HUDEP-2 (cell line): ENCODE results near the gene ODF2L.
A peak's percentile ranks its signal among the peaks of the same experiment; 100 is the strongest.
"Not testable (repeated sequence)": the region's sequence is repeated elsewhere in the genome, so short reads cannot be mapped to it uniquely, and the experiment has no call there.

Experiments used
- DNase-seq, 76 experiments: peaks; one replicate each; lab custom pipeline; 2025; ENCODE audit not compliant: unreplicated experiment in 76 of 76; lab: John Stamatoyannopoulos, UW

ODF2L gene

DNA sequence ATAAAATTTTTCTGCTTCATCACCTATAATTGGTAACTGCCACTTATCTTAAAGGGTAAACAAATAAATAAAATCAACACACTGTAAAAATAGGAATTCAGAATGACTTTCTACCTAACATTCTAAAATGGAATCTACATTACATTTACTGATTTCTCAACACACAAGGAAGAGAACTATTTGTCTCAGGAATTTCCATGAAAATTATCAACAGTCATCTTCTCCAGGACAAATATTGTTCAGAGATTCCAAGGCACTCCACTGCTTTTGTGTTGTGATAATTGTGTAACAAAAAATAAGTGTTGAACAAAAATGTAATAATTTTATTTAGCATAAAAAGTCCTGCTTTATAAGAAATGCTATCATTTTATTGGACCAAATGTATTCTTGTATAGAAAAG lies 7.3 kb downstream of the ODF2L start:
- DNase-seq: no peak

DNA sequence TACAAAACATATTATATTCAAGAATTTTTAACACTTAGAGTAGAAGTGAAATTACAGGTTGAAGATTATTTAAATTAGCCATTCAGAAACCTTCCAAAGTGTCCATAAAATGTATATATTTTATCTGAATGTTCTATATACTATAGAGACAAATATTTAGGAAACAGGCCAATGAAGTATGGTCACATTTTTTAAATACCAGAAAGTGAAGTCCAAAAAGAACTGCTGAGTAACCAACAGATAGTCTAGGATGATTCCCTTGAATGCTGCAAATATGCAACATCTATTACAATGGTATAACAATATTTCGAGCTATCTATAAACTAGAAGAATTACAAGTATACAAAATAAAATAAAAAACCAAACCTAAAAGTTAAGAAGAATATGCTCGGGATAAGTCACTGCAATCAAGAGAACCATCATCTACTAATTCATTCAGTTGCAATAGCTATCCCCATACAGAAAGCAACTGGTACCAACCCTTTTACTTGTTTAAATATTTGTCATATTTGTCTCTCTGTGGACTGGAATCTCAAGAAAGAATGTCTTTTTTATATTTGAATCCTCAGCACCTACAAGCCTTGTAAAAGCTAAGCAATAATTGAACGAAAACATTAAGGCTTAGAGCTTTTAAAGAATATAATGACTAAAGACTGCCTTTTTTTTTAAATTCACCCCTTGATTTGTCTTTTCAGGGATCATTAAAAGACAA lies 8.1 kb downstream of the ODF2L start:
- no peak for DNase-seq

DNA sequence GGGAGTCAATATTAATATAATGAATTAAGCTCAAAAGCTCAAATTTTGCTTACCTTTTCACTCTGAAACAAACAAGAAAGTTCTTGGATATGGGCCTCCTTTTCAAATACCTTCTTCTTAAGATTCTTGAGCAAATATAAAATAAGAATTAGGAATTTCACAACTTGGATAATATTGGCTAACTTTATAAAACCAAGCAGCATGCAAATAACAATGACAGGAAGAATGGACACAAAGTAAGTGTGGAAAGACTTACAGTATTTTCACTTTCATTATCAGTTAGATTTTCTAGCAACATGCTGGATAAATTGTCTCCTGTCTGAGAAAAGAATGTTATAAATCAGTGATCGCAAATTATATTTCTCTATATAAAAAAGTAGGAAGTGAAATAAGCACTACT lies 13.2 kb downstream of the ODF2L start:
- DNase-seq: no peak

DNA sequence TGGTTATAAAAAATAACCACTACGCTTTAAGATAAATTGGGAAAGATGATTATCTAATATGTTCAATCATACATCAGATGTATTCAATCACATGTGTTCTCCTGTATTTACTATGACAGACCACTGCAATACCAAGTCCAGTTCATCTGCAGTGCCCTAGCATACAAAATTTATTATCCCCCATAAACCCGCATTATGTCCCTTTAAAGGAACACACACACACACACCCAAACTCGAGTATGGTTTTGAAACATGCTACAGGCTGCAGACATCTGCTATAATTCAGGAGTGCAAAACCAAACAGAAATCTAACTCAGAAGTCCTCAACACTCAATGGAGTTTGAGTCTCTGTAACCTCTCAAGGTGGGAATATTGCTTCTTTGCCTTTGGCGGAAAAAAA lies 14.9 kb downstream of the ODF2L start:
- peak in 1 of 76 experiments; percentile 8 for DNase-seq

DNA sequence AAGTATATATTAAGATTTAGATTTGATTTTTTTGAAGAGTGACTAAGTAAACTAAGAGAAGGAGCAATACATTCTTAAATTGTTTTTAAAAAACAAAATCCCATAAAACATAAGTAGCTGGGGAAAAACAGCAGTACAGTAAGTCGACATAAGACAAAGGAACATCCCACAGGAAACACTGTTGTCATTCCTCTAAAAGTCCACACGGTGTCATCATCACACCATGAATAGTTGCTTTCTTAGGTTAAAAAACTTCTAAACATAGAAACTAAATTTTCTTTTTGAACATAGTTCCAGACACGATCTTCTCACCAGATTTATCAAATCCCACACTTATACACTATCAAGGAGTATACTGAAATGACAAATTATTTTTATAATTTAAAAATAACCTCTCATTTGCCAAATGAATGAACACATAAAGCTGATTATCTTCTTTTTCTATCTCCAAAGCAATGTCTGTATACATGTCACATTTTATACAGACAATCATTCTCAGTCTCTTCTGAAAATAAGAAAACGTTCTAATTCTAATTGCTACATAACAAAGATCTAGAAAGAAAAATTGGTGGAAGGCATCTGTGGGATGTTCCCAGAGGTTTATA lies 15.8 kb downstream of the ODF2L start:
- peak in 10 of 76 experiments; percentile 1 to 34 (median 9) for DNase-seq

DNA sequence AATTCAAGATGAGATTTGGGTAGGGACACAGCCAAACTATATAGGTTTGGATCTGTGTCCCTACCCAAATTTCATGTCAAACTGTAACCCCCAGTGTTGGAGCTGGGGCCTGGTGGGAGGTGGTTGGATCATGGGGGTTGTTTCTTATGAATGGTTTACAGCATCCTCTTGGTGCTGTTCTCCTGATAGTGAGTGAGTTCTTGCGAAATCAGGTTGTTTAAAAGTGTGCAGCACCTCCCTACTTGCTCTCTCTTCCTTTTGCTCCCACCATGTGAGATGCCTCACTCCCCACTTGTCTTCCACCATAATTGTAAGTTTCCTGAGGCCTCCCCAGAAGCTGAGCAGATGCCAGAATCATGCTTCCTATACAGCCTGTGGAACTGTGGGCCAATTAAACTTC lies 17.3 kb downstream of the ODF2L start:
- no peak for DNase-seq

DNA sequence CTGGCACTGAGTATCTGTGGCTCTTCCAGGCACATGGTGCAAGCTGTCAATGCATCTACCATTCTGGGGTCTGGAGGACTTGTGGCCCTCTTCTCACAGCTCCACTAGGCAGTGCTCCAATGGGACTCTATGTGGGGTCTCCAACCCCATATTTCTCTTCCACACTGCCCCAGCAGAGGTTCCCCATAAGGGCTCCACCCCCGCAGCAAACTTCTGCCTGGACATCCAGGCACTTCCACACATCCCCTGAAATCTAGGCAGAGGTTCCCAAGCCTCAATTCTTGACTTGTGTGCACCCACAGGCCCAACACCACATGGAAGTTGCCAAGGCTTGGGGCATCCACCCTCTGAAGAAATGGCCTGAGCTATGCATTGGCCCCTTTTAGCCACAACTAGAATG lies 18.8 kb downstream of the ODF2L start:
- DNase-seq: no peak

DNA sequence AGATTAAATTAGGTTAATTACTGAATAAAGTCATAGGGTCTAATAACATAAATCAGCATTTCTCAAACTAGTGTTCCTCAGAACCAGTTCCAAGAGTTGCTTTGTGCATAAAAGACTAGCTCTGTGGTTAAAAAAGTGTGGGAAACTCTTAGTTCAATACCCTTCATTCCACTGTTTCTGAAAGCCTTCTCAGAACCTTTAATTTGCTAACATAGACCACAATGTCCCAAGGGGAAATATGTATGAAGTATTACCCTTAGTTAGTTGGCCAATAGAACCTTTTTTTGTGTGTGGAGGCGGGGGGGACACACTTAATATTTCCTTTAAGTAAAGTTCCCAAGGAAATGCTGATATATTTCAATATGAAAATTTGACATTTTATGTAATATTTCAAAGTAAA lies 20.4 kb downstream of the ODF2L start:
- DNase-seq: no peak

DNA sequence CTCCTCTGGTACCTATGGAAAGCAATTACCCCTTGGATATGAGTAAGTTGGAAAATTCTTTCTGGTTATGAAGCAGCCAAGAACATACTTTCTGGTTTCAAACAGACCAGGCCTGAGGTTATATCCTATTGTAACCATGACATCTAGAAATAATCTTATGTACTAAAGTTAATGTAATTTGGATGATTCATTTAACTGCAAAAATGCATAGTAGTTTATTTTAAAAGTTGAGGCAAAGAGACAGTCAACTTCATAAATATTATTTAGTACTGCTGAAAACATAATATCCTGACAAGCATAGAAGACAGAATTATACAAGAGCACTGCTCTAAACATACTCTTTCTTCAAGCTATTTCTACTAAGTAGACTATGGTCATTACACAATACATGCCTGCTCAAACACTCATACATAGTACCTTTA lies 25.5 kb downstream of the ODF2L start:
- DNase-seq: no peak

DNA sequence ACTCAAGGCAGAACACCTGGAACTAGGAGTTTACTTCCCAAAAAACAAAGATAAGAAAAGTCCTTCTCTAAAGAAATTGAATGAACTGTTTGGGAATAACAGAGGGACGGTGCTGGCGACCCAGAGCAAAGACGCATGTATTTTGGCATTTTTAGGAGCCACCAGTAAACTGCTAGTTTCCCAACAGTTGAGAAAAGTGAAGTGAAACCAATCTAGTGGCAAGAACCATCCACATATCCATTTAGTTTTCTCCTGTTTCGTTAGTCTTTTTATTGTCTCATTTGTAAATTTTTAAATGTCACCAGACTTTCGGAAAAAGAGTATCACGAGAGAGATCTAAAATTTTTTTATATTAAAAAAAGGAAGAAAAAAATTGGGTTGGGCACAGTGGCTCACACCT lies 30.2 kb downstream of the ODF2L start:
- no peak for DNase-seq

DNA sequence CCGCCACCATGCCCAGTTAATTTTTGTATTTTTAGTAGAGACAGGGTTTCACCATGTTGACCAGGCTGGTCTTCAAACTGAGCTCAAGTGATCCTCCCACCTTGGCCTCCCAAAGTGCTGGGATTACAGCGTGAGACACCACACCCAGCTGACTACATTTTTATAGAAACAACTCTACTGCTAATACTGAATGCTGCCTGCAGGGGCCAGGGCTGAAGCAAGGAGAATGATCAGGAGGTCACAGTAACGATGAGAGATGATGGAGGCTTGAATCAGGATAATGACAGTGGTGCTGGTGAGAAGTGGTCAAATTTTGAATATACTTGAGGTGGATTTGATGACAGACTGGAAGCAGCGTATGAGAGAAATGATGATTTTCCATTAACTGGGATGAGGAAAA lies 33.3 kb downstream of the ODF2L start:
- DNase-seq: no peak

DNA sequence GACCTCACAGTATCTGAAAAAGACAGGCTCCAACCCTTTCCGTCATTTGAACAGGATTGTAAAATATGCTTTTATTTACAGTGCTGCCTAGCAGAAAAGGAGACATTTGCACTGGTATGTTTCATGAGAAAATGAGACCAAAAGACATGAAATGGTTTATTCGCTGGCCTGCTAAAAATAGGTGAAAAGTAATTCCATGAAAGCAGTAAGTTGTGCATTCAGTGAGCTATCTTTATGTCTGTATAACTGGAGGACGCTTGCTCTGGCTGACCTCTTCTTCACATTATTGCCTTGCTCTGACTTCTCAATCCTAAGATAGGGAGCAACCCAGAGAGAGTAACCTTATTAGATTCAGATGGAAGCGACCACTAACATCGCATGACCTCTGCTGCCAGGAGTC lies 38.3 kb downstream of the ODF2L start:
- DNase-seq: no peak

DNA sequence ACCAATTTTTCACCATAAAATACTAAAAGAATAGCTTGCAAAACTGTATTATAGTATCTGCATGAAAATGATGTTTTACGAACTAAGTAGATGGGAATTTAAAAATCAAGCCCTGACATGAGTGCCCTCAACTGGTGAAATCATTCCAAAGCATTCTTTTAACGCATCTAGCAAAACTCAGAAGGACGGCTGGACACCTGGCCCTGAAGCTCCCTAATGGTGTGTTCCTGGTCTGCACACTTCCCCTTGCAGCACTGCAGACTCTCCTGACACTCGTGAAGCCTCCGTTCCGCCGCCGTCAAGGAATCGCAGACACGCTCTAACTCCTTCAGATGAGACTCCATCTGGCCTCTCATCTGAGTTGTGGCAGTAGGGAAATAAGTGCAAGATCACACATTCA lies 39.9 kb downstream of the ODF2L start:
- DNase-seq: no peak

DNA sequence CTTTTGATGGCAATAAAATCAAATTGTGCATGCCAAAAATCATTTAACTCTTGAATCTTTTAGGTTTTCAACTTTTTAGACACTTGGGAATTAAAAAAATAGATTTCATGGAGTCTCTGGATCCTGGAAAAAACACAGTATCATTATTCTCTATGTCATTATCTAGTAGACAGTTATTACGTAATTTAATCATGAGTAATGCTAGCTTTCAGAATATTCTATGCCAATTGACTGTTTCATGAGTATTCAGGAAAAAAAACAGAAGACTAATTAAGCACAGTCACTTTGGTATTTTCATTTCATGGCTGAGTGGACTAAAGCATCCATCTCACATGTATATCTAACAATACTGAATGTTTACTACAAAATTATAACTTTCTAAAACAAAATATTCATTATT lies 44.0 kb downstream of the ODF2L start:
- DNase-seq: no peak

DNA sequence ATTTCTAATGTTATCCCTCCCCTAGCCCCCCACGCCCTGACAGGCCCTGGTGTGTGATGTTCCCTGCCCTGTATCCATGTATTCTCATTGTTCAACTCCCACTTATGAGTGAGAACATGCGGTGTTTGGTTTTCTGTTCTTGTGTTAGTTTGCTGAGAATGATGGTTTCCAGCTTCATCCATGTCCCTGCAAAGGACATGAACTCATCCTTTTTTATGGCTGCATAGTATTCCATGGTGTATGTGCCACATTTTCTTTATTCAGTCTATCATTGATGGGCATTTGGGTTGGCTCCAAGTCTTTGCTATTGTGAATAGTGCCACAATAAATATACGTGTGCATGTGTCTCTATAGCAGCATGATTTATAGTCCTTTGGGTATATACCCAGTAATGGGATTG lies 45.9 kb downstream of the ODF2L start:
- not testable (repeated sequence) for DNase-seq

DNA sequence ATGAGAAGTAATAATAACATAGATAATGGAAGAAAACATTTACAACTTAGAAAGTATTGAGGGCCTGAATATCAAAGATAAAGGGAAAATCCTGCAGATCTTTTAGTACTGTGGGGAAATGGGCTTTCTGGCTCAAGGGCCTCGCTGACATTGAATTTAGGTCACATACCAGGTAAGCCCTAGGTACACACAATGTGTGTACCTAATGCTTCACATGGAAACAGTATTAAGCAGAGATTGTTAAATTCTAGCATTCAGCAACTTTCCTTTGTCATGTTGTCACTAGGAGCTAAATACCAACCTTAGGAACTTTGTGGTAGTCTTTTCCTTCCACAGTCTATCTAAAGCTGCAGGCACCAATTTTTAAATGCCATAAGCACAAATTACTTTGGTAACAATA lies 49.7 kb downstream of the ODF2L start:
- no peak for DNase-seq

DNA sequence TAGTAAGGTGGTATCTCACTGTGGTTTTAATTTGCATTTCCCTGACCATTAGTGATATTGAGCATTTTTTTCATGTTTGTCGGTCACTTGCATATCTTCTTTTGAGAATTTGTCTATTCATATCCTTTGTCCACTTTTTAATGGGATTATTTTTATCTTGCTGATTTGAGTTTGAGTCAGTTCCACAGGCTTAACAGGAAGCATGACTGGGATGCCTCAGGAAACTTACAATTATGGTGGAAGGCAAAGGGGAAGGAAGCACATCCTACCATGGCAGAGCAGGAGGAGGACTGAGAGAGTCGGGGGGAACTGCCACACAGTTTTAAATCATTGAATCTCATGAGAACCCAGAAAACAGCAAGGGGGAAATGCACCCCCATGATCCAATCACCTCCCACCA lies 51.1 kb downstream of the ODF2L start:
- no peak for DNase-seq

DNA sequence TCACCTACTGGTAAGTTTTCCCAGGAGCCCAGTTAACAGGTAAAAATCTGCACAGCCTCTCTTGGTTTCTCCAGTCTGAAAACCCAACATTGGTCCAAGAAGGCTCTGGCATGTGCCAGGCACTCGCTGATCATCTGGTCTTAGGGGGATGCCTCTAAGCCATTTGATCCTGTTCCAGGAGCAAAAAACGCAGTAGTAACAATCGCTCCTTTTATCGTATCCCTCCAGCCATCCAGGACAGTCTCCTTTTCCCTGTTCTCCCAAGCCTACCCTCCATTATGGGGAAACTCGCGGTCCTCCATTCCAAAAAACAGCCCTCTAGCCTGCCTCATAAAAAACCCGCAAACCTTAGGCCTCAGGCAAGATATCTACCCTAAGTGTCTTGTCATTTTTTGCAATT lies 56.2 kb downstream of the ODF2L start:
- DNase-seq: no peak

DNA sequence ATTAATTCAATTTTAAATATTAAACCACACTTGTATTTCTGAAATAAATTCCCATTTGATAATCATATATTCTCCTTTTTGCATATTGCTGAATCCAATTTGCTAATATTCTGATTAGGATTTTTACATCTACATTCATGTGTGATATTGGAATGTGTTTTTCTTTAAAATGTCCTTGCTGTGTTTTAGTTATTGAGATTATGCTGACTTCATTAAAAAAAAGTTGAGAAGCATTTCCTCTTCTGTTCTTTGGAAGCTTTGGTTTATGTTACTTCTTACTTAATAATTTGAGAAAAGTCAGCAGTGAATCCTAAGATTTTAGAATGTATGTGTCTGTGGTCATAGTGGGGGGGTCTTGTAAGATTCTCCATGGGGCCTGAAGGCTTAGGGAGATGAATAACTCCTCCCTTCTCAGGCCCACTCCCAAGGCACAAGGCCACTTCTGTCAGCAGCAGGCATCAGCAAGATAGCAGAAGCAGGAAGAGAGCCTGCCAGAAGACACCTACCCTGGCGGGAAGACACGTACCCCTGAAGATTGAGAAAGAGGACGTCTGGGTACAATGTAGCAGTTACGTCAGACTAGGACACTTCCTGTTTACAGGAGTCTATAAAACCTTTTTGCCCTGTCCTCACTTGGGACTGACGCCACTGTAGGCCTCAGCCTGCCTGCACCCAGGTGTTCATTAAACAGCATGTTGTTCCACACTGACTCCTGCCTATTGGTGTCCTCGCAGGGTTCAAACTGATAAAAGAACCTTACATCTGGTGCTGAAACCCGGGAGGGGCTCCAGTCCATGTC lies 56.9 kb downstream of the ODF2L start:
- DNase-seq: no peak

DNA sequence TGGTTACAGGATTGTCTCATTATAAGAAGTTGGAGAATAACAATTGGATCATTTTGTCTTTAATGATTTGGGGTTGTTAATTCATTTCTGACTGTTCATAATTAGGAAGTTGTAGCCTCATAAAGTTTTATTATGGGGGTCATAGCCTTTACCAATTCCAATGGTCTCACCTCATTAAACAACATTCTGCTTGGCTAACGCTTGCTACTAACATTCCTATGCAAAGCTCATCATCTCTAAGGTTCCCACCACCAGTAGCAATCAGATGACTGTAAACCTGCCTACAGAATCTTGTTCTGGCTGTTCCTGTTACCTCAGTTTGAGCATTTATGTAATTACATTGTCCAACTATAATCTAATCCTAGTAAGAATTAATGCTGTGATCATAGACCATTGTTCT lies 60.2 kb downstream of the ODF2L start:
- no peak for DNase-seq

DNA sequence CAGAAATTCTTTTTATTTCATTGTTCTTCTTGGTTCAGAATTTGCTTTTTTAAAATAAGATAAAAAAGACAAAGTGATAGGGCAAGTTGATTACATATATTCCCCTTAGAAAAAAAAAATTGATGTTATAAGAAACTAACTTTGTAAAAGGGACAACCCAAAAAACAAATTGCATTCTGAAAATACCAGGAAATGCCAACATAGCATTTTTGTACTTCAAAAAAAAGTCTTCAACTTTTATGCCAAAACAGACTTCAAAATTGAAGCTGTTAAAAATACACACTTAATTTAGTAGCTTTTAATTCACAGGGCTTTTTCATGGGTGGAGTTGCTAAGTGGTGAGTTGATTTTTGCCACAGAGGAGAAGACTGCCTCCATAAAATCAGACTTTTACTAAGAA lies 70.9 kb downstream of the ODF2L start:
- DNase-seq: no peak
